HepG2 (cell line): Measurements from ENCODE around the gene CASZ1. TPM values are rescaled to one million over a fixed set of nuclear protein-coding genes. Genes with fewer than 3 reads are reported as not detected.

Experiments
- GABPB1 ChIP-seq: IDR thresholded peaks from 2 replicates; pipeline ENCODE4 v1.6.1; 2016; ENCODE audit warnings: mild to moderate bottlenecking, missing genetic modification reagents, moderate library complexity, missing compliant biosample characterization
- HNRNPLL ChIP-seq: fragments of 200-400 bp; formaldehyde crosslinking; IDR thresholded peaks from 2 replicates; pipeline ENCODE4 v1.6.1; 2017; ENCODE audit warnings: mild to moderate bottlenecking, low read depth, low read length; ENCODE audit not compliant: poor library complexity, severe bottlenecking
- JUND ChIP-seq: sonication (generic); formaldehyde crosslinking; IDR thresholded peaks from 2 replicates; pipeline ENCODE4 v1.8.0; 2022; ENCODE audit warnings: mild to moderate bottlenecking, missing genetic modification reagents
- MAZ ChIP-seq, 2 experiments: sonication (generic) in 1 of 2; formaldehyde crosslinking in 1 of 2; IDR thresholded peaks; 2 replicates each; pipeline versions ENCODE4 v1.5.0 to v1.6.1; 2012 to 2020; ENCODE audit warnings: low read depth in 2 of 2, mild to moderate bottlenecking in 2 of 2, borderline replicate concordance in 1 of 2, improper control_type of control experiment in 1 of 2, low read length in 1 of 2, missing genetic modification reagents in 1 of 2, moderate library complexity in 1 of 2
- MLLT10 ChIP-seq: sonication (generic); formaldehyde crosslinking; IDR thresholded peaks from 2 replicates; pipeline ENCODE4 v1.4.0; 2020; ENCODE audit warnings: missing genetic modification reagents
- PAX8 ChIP-seq: sonication (generic); formaldehyde crosslinking; IDR thresholded peaks from 2 replicates; pipeline ENCODE4 v1.8.0; 2022; ENCODE audit warnings: mild to moderate bottlenecking, missing genetic modification reagents, borderline replicate concordance
- RAD21 ChIP-seq: fragments of 450-650 bp; formaldehyde crosslinking; IDR thresholded peaks from 2 replicates; pipeline ENCODE4 v1.5.0; 2020; ENCODE audit warnings: mild to moderate bottlenecking
- STAG1 ChIP-seq: sonication (generic); formaldehyde crosslinking; IDR thresholded peaks from 2 replicates; pipeline ENCODE4 v1.4.0; 2020; ENCODE audit warnings: missing genetic modification reagents
- ZFX ChIP-seq: sonication (generic); formaldehyde crosslinking; IDR thresholded peaks from 2 replicates; pipeline ENCODE4 v1.4.0; 2020; ENCODE audit warnings: mild to moderate bottlenecking, low read depth, missing genetic modification reagents, moderate library complexity
- ZMYM2 ChIP-seq: sonication (generic); formaldehyde crosslinking; IDR thresholded peaks from 2 replicates; pipeline ENCODE4 v1.8.0; 2022; ENCODE audit warnings: mild to moderate bottlenecking, missing genetic modification reagents
- ZMYM3 ChIP-seq: sonication (generic); formaldehyde crosslinking; IDR thresholded peaks from 2 replicates; pipeline ENCODE4 v1.5.1; 2020; ENCODE audit warnings: mild to moderate bottlenecking, missing genetic modification reagents
- ZNF138 ChIP-seq: sonication (generic); formaldehyde crosslinking; IDR thresholded peaks from 2 replicates; pipeline ENCODE4 v1.5.0; 2020; ENCODE audit warnings: mild to moderate bottlenecking, low read depth, missing genetic modification reagents
- ZNF20 ChIP-seq: sonication (generic); formaldehyde crosslinking; IDR thresholded peaks from 2 replicates; pipeline ENCODE4 v1.4.0; 2020; ENCODE audit warnings: mild to moderate bottlenecking, moderate library complexity, missing genetic modification reagents
- ZNF263 ChIP-seq: sonication (generic); formaldehyde crosslinking; IDR thresholded peaks from 2 replicates; pipeline ENCODE4 v1.4.0; 2020; ENCODE audit warnings: missing genetic modification reagents
- polyA plus RNA-seq, 8 experiments: library from polyadenylated mRNA; depleted of rRNA in 3 of 8; stranded (reverse) in 7 of 8; unstranded in 1 of 8; fragments of >200 nt; fragmentation: Illumina TruSeq in 4 of 8; extraction: Trizol in 4 of 8; gene quantifications; 2 replicates each; pipeline versions ENCODE4 v1.2.1 to v1.2.3, GENCODE V29; 2011 to 2016; ENCODE audit warnings: low read depth in 4 of 8, missing spikeins in 1 of 8, mixed read lengths in 1 of 8; ENCODE audit not compliant: insufficient read depth in 1 of 8
- total RNA-seq, 5 experiments: library from RNA; depleted of rRNA; stranded (reverse); fragments of >200 nt; fragmentation: Illumina TruSeq; extraction: Trizol; gene quantifications; 2 replicates each; pipeline ENCODE4 v1.2.3, GENCODE V29; 2016; ENCODE audit warnings: low read depth in 1 of 5
- TF ChIP-seq, protein P1 (sequence below): sonication (generic); formaldehyde crosslinking; IDR thresholded peaks from 2 replicates; pipeline ENCODE4 v1.8.0; 2022; ENCODE audit warnings: missing genetic modification reagents, mild to moderate bottlenecking, moderate library complexity, borderline replicate concordance
- TF ChIP-seq, protein P2 (sequence below): sonication (generic); formaldehyde crosslinking; IDR thresholded peaks from 2 replicates; pipeline ENCODE4 v1.4.0; 2020; ENCODE audit warnings: missing genetic modification reagents
- TF ChIP-seq, protein P3 (sequence below): sonication (generic); formaldehyde crosslinking; IDR thresholded peaks from 2 replicates; pipeline ENCODE4 v1.5.0; 2020; ENCODE audit warnings: mild to moderate bottlenecking, missing genetic modification reagents
- TF ChIP-seq, protein P4 (sequence below): sonication (generic); formaldehyde crosslinking; IDR thresholded peaks from 2 replicates; pipeline ENCODE4 v1.4.0; 2020; ENCODE audit warnings: missing genetic modification reagents, borderline replicate concordance

Gene CASZ1
- total and polyA plus RNA-seq, 2 of the 13 experiments (the other 11 are each of a cell fraction or from before 2014, with no cell fraction given): 1.9 to 3.7 TPM

DNA sequence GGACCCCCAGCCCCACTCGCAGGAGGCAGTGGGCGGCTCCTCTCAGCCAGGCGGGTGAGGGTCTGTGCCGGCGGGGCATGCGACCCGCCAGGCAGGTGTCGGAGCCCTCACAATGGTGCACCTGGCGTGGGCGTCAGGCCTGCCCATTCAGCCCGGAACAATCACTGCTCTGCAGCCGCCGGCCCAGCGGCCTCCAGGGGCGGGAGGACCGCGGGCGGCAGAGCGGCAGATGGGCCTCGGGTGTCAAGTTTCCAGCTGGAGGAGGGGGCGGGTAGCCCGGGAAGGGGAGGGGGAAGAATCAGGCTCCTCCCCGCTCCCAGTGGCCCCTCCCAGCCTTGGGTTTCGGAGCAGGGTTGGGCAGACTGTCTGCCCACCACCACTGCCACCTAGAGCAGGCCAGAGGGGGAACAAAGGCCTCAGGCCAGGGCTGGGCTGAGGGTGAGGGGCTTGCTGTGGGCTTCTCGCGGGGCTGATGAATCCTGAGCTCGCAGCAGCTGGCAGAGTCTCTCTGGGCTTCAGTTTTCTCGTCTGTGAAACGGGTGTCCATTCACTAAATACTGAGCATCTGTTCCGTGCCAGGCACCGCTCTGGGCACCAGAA is 39.5 kb upstream of the CASZ1 start (continued):
- TF ChIP-seq, protein P1, sequence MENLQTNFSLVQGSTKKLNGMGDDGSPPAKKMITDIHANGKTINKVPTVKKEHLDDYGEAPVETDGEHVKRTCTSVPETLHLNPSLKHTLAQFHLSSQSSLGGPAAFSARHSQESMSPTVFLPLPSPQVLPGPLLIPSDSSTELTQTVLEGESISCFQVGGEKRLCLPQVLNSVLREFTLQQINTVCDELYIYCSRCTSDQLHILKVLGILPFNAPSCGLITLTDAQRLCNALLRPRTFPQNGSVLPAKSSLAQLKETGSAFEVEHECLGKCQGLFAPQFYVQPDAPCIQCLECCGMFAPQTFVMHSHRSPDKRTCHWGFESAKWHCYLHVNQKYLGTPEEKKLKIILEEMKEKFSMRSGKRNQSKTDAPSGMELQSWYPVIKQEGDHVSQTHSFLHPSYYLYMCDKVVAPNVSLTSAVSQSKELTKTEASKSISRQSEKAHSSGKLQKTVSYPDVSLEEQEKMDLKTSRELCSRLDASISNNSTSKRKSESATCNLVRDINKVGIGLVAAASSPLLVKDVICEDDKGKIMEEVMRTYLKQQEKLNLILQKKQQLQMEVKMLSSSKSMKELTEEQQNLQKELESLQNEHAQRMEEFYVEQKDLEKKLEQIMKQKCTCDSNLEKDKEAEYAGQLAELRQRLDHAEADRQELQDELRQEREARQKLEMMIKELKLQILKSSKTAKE: no peak
- TF ChIP-seq, protein P2, sequence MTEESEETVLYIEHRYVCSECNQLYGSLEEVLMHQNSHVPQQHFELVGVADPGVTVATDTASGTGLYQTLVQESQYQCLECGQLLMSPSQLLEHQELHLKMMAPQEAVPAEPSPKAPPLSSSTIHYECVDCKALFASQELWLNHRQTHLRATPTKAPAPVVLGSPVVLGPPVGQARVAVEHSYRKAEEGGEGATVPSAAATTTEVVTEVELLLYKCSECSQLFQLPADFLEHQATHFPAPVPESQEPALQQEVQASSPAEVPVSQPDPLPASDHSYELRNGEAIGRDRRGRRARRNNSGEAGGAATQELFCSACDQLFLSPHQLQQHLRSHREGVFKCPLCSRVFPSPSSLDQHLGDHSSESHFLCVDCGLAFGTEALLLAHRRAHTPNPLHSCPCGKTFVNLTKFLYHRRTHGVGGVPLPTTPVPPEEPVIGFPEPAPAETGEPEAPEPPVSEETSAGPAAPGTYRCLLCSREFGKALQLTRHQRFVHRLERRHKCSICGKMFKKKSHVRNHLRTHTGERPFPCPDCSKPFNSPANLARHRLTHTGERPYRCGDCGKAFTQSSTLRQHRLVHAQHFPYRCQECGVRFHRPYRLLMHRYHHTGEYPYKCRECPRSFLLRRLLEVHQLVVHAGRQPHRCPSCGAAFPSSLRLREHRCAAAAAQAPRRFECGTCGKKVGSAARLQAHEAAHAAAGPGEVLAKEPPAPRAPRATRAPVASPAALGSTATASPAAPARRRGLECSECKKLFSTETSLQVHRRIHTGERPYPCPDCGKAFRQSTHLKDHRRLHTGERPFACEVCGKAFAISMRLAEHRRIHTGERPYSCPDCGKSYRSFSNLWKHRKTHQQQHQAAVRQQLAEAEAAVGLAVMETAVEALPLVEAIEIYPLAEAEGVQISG (CRISPR knock-in tag): peak; percentile 93
- TF ChIP-seq ZNF20 (CRISPR knock-in tag): no peak
- TF ChIP-seq ZNF138 (CRISPR knock-in tag): no peak
- peak; percentile 37; the same call in 1 of the 2 replicates for TF ChIP-seq MAZ (IDR thresholded peaks at IDR 0.05; ENCODE audit: borderline replicate concordance, low read depth, low read length)
- 0 out of 2 replicates have a peak, but pooled peaks have one; percentile 36 for TF ChIP-seq MAZ (CRISPR knock-in tag; IDR thresholded peaks at IDR 0.05; ENCODE audit: low read depth)
- TF ChIP-seq ZFX (CRISPR knock-in tag): peak; percentile 58; the same call in 1 of the 2 replicates
- TF ChIP-seq STAG1 (CRISPR knock-in tag): 0 out of 2 replicates have a peak, but pooled peaks have one; percentile 26
- TF ChIP-seq MLLT10 (CRISPR knock-in tag): no peak
- no peak for TF ChIP-seq JUND (CRISPR knock-in tag)
- peak; percentile 46 for TF ChIP-seq RAD21
- TF ChIP-seq ZNF263 (CRISPR knock-in tag): peak; percentile 77
- 0 out of 2 replicates have a peak, but pooled peaks have one; percentile 37 for TF ChIP-seq ZMYM3 (CRISPR knock-in tag)
- peak; percentile 67; the same call in 1 of the 2 replicates for TF ChIP-seq GABPB1 (CRISPR knock-in tag)
- peak; percentile 21 for TF ChIP-seq HNRNPLL
- TF ChIP-seq ZMYM2 (CRISPR knock-in tag): no peak
- TF ChIP-seq, protein P3, sequence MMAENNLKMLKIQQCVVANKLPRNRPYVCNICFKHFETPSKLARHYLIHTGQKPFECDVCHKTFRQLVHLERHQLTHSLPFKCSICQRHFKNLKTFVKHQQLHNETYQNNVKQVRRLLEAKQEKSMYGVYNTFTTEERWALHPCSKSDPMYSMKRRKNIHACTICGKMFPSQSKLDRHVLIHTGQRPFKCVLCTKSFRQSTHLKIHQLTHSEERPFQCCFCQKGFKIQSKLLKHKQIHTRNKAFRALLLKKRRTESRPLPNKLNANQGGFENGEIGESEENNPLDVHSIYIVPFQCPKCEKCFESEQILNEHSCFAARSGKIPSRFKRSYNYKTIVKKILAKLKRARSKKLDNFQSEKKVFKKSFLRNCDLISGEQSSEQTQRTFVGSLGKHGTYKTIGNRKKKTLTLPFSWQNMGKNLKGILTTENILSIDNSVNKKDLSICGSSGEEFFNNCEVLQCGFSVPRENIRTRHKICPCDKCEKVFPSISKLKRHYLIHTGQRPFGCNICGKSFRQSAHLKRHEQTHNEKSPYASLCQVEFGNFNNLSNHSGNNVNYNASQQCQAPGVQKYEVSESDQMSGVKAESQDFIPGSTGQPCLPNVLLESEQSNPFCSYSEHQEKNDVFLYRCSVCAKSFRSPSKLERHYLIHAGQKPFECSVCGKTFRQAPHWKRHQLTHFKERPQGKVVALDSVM (CRISPR knock-in tag): peak; percentile 74
- no peak for TF ChIP-seq PAX8 (CRISPR knock-in tag)
- TF ChIP-seq, protein P4, sequence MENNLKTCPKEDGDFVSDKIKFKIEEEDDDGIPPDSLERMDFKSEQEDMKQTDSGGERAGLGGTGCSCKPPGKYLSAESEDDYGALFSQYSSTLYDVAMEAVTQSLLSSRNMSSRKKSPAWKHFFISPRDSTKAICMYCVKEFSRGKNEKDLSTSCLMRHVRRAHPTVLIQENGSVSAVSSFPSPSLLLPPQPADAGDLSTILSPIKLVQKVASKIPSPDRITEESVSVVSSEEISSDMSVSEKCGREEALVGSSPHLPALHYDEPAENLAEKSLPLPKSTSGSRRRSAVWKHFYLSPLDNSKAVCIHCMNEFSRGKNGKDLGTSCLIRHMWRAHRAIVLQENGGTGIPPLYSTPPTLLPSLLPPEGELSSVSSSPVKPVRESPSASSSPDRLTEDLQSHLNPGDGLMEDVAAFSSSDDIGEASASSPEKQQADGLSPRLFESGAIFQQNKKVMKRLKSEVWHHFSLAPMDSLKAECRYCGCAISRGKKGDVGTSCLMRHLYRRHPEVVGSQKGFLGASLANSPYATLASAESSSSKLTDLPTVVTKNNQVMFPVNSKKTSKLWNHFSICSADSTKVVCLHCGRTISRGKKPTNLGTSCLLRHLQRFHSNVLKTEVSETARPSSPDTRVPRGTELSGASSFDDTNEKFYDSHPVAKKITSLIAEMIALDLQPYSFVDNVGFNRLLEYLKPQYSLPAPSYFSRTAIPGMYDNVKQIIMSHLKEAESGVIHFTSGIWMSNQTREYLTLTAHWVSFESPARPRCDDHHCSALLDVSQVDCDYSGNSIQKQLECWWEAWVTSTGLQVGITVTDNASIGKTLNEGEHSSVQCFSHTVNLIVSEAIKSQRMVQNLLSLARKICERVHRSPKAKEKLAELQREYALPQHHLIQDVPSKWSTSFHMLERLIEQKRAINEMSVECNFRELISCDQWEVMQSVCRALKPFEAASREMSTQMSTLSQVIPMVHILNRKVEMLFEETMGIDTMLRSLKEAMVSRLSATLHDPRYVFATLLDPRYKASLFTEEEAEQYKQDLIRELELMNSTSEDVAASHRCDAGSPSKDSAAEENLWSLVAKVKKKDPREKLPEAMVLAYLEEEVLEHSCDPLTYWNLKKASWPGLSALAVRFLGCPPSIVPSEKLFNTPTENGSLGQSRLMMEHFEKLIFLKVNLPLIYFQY (CRISPR knock-in tag): 0 out of 2 replicates have a peak, but pooled peaks have one; percentile 47
